ENCODE data around the gene DLG2.

Gene DLG2

GRCh38 chr11:84297570-84297969 lies 1329.6 kb downstream of the DLG2 start:
- Histone ChIP-seq H3K27ac (no peak overlapping the region), H3K9me3 (ENCODE audit: severe bottlenecking) (no peaks in the 10 kb centered on the region), H3K27me3 (ENCODE audit: insufficient read depth, low read depth, severe bottlenecking) (no peaks in the 10 kb centered on the region), H3K4me3 (ENCODE audit: low read depth, low read length) (no peak overlapping the region), H3K36me3 (no peaks in the 10 kb centered on the region)
- no peak for TF ChIP-seq CTCF (IDR thresholded peaks at IDR 0.05; ENCODE audit: low read depth, low read length)
- DNase-seq = no peak

GRCh38 chr11:84295815-84296214 lies 1331.3 kb downstream of the DLG2 start:
- Histone ChIP-seq H3K36me3 (no peaks in the 10 kb centered on the region), H3K9me3 (ENCODE audit: severe bottlenecking) (no peaks in the 10 kb centered on the region), H3K27ac (no peak overlapping the region), H3K27me3 (ENCODE audit: insufficient read depth, low read depth, severe bottlenecking) (no peaks in the 10 kb centered on the region), H3K4me3 (ENCODE audit: low read depth, low read length) (no peak overlapping the region)
- no peak for TF ChIP-seq CTCF (IDR thresholded peaks at IDR 0.05; ENCODE audit: low read depth, low read length)
- DNase-seq = no peak

GRCh38 chr11:84292955-84293354 lies 1334.2 kb downstream of the DLG2 start:
- no peak overlapping the region for H3K27ac ChIP-seq
- H3K27me3 ChIP-seq (ENCODE audit: insufficient read depth, low read depth, severe bottlenecking) = no peaks in the 10 kb centered on the region
- no peak for DNase-seq
- no peak for TF ChIP-seq CTCF (IDR thresholded peaks at IDR 0.05; ENCODE audit: low read depth, low read length)
- H3K4me3 ChIP-seq (ENCODE audit: low read depth, low read length) = no peak overlapping the region
- no peaks in the 10 kb centered on the region for H3K9me3 ChIP-seq (ENCODE audit: severe bottlenecking)
- no peaks in the 10 kb centered on the region for H3K36me3 ChIP-seq

- no peak overlapping the region for H3K27ac ChIP-seq
- no peak for DNase-seq
- H3K36me3 ChIP-seq = no peaks in the 10 kb centered on the region
- no peaks in the 10 kb centered on the region for H3K9me3 ChIP-seq (ENCODE audit: severe bottlenecking)
- no peak for TF ChIP-seq CTCF (IDR thresholded peaks at IDR 0.05; ENCODE audit: low read depth, low read length)
- H3K27me3 ChIP-seq (ENCODE audit: insufficient read depth, low read depth, severe bottlenecking) = no peaks in the 10 kb centered on the region
- H3K4me3 ChIP-seq (ENCODE audit: low read depth, low read length) = no peak overlapping the region
These were observed 1335.1 kb downstream of the DLG2 start for GRCh38 chr11:84292006-84292405.

- no peaks in the 10 kb centered on the region for H3K9me3 ChIP-seq (ENCODE audit: severe bottlenecking)
- no peaks in the 10 kb centered on the region for H3K36me3 ChIP-seq
- no peaks in the 10 kb centered on the region for H3K27me3 ChIP-seq (ENCODE audit: insufficient read depth, low read depth, severe bottlenecking)
- TF ChIP-seq CTCF (IDR thresholded peaks at IDR 0.05; ENCODE audit: low read depth, low read length) = no peak
- H3K4me3 ChIP-seq (ENCODE audit: low read depth, low read length) = no peak overlapping the region
- no peak for DNase-seq
- no peak overlapping the region for H3K27ac ChIP-seq
These were observed 1336.5 kb downstream of the DLG2 start for GRCh38 chr11:84290647-84291046.

- Histone ChIP-seq H3K27ac (no peak overlapping the region), H3K9me3 (ENCODE audit: severe bottlenecking) (no peaks in the 10 kb centered on the region), H3K36me3 (no peaks in the 10 kb centered on the region), H3K27me3 (ENCODE audit: insufficient read depth, low read depth, severe bottlenecking) (no peaks in the 10 kb centered on the region), H3K4me3 (ENCODE audit: low read depth, low read length) (no peak overlapping the region)
- DNase-seq = no peak
- no peak for TF ChIP-seq CTCF (IDR thresholded peaks at IDR 0.05; ENCODE audit: low read depth, low read length)
These were observed 1337.7 kb downstream of the DLG2 start for GRCh38 chr11:84289381-84289906.

Measured in WERI-Rb-1 (cell line).